GM21737 (cell line): ENCODE results near the gene CTNNA3.

Source experiments
- ATAC-seq: cut with Tn5 transposase; IDR thresholded peaks from one replicate; pipeline ENCODE4 v1.9.1; 2021; ENCODE audit warnings: mild to moderate bottlenecking, moderate library complexity; ENCODE audit not compliant: unreplicated experiment

The CTNNA3 gene

DNA sequence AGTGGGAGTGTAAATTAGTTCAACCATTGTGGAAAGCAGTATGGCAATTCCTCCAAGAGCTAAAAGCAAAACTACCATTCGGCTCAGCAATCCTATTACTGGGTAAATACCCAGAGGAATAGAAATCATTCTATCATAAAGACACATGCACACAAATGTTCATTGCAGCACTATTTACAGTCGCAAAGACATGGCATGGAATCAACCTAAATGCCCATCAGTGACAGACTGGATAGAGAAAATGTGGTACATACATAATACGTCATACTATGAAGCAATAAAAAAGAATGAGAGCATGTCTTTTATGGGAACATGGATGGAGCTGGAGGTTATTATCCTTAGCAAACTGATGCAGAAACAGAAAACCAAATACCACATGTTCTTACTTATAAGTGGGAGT, 1646.7 kb downstream of the CTNNA3 start:
- ATAC-seq, result no peak

DNA sequence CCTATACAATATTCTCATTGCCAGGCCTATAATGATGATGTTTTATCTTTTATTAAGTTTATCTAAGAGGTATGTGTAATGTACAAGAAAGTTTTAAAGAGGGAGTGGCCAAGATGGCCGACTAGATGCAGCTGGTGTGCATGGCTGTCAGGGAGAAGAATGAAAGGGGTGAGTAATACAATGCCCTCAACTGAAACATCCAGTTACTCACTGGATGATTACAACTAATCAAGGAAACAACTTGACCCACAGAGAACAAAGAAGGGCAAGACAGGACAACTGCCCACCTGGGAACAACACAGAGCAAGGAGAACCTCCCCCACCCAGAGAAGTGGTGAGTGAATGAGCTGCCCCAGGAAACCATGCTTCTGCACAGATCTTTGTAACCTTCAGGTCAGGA, 1650.1 kb downstream of the CTNNA3 start:
- no peak for ATAC-seq

DNA sequence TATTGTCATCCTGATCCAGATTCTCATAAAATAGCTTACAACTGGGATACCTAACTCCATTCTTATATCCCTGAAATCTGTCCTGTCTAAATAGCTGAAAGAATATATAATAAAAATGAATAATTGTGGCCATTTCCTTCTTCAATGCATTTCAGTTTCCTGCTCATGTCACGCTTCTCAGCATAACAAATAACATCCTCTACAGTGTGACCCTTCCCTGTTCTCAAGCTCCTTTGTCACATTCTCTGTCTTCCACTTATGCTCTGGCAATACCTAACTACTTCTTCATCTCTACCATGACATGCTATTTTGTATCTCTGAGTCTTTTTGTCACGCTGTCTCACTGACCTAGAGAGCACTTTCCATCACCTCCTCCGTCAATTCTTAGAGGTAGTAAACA, 1654.2 kb downstream of the CTNNA3 start:
- no peak for ATAC-seq

DNA sequence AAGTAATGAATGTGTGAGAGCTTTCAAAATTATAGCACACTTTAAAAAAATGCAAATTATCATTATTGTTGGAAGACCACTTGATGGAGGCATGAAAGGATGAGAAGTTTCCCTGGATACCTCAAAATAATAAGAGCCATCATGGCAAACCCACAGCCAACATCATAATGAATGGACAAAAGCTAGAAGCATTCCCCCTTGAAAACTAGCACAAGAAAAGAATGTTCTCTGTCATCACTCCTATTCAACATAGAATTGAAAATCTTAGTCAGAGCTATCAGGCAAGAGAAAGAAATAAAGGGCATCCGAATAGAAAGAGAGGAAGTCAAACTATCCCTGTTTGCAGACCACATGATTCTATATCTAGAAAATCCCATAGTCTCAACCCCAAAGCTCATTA, 1657.4 kb downstream of the CTNNA3 start:
- ATAC-seq, result no peak

DNA sequence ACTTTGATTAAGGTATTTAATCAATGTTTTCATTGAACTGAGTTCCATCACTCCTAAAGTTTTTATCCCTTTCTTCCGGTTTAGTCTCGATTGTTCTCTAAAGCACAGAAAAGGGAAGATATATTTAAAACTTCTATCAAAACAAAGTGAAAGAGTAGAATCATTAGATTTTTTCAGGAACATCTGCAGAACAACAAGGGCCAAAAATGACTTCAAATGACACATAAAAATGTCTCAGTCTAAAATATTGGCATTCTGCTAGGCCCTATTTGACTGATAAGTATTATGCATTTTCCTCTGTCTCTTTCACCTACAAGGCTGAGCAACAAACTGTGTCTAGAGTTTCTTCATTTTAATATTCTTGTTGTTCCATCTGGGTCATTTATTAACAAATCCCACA, 1669.7 kb downstream of the CTNNA3 start:
- ATAC-seq, result no peak

DNA sequence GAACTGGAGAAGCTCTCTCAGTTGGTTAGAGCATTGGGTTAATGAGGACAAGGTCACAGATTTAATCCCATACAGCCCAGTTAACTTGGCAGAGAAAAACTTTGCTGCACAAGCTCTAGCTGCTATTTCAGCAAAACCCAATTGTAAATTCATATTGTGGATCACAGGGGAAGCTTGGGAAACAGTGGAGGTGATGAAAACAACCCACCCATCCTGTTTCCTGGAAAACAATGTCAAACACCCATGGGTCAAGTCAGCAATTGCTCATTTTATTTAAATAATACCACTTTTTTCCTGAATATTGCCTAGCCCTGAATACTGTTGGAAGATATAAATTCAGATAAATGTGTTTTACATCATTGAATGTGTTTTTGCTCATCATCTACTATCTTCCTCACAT, 1670.8 kb downstream of the CTNNA3 start:
- ATAC-seq, result no peak

DNA sequence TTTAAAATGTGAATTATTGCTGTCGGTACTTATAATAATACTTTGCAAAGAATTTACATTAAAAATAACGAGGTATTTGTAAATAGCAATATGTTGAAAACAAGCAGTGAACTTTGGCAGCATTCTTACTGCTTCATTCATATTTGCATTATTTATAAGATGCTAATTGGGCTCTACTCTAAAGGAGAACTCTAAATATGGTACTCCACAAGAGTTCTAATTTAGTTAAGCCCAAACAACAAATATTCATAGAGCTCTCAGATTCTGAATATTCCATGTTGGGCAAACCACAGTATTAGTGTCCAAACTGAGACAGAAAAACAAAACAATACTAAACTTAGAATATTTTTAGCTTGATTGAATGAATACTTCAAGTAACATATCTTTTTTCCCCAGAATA, 1674.6 kb downstream of the CTNNA3 start:
- ATAC-seq, result no peak

DNA sequence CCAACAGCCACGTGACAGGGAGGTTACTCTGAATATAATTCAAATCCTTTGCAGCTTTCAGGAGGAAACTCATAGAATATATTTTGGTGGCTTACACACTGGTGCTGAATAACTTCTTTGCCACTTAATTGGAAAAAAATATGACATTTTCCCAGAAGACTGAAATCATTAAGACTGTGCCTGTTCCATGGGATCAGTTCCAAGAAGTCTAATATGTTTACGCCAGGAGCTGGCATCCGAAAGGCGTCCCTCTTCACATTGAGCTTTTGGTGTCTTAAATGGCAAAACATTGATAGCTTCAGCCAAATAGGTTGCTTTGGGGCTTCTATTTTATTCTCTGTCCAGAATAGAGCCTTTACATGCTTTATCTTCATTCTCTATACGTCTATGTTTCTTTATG, 1687.8 kb downstream of the CTNNA3 start:
- no peak for ATAC-seq

DNA sequence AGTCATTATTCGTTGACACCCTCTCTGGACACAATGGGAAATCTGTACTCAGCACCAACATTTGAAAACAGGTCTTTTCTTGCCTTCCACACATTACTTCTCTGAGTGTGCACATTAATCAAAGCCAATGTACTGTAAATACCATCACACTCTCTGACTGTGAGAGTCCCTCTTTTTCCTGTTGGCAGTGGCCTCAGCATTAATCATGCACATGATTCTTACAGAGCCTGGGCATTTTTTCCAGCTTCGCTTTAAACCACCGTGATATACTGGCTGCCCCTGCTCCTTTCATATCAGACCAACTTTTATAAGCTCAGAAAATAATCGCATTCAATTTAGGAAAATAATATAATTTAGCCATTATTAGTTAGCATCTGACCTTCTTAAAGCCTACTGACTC, 1689.6 kb downstream of the CTNNA3 start:
- no peak for ATAC-seq

DNA sequence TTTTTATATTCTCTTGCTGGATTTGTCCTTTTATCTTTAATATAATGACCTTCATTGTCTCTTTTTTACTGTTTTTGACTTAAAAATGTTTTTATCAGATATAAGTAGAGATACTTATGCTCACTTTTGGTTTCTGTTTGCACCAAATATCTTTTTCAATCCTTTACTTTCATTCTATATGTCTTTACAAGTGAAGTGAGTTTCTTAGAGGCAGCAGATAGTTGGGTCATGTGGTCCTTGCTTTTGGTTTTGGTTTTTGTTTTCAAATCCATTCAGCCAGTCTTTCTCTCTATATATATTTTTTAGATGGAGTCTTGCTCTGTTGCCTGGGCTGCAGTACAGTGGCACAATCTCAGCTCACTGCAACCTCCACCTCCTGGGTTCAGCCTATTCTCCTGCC, 1702.5 kb downstream of the CTNNA3 start:
- no peak for ATAC-seq

DNA sequence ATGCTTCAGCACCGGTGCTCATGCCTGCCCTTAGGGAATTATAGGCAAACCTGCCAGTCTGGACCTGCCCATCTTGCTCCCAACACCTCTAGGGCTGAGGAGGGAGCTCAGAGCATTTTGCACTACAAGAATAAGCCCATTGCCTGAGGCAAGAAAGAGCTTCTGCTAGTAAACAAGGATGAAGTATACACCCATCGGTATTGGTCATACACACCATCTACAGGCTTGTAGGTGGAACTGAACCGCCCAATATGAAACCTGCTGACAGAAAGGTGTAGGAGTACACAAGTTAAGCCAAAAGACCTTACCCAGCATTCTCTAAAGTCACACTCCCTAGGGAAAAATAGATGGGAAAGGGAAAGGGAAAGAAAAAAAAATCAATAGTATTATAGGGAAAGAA, 1727.1 kb downstream of the CTNNA3 start:
- no peak for ATAC-seq

DNA sequence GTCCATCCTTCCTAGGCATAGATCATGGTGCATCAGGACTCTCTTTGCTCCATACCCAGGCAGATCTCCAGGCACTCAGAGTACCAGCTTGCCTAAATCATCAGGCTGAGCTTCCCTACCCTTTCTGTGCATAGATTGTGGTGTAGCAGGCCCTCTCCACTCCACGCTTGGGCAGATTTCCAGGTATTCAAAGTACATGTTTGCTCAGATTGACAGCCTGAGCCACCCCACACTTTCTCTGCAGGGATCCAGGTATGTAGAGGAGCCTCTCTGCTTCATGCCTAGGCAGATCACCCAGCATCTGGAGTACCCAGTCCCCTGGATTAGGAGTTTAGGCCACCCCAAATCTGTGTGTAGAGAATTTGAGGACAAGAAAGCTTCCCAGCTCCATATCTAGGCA, 1727.6 kb downstream of the CTNNA3 start:
- no peak for ATAC-seq

DNA sequence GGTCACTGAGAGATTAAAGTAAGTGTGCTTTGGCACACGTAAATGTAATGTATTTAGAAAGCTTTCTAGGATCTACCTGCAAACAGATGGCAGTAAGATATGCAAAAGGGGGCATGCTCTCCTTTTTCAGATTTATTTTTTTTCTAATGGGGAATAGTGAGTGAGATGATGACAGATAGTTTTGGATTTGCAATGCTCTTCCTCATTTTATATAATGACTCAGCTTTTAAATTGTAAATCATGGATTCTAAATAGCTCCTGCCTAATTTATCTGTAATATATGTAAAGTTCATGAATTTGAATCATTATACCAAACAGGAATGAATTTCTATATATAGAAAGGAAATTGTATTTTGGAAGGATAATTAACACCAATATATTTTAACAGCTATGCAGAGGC, 1731.8 kb downstream of the CTNNA3 start:
- ATAC-seq, result no peak

DNA sequence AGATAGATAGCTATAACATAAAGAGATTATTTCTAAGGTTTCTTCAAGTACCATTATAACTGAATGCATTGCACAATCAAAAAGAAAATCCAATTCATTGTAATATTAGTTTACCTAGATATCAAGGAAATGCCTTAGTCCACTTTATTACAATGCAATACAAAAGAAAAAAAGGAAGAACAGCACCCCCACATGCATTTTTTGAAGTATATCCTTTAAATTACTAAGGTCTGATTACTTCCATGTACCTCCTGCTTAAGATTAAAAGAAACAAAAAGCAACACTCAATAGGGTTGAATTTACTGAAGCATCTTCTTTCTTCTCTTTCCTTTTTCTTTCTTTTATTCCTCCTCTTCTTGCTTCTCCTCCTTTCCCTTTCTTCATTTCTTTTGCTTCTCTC, 1743.9 kb downstream of the CTNNA3 start:
- no peak for ATAC-seq

DNA sequence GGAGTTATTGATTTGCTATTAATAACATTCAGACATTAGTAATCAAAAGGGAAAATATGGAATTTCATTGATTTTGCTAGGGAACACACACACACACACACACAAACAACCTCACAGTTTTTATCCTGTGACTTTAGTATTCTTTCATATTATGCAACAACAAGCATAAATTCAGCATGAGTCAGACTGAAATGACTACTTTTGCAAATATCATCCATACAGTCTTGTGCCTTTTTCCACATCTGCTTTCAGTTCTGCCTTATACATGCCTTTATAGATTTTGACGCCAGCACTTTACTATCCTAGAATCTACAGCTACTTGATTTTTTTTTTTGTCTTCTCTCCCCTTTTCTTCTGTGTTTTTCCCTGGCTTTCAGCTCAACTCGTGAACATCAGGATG, 1745.9 kb downstream of the CTNNA3 start:
- ATAC-seq, result no peak

DNA sequence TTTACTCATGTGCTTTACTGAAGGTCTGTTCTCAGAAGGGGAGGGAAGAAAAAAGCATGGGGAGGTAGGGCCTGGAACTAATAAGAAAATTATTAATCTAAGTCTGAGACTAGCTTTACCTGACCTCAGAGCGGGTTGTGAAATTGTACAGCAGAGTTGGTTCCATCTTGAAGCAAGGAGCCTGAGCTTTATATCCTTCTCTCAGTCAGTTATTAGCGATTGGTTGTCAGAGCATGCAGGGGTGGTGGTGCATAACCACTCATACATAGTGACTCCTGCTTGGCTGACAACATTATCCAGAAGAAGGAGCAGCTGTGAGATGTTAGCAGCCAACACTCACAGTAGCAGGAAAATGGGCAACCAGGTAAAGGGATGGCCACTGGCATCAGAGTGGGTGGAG, 1746.5 kb downstream of the CTNNA3 start:
- no peak for ATAC-seq

DNA sequence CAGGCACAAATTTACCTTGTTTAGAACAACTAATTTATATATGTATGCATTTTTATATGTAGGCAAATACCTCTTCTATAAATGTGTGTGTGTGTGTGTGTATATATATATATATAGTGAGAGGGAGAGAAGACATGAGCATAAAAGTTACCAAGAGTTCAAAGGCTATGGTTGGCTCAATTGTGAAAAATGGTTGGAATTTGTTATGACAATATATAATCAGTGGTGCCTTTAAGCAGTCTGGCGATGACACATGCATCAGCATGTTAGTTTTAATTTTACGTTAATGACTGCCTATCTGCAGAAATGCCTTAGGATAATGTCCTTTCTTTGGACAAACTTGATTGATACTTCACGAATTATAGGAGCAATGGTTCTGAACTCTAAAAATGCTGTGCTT, 1750.9 kb downstream of the CTNNA3 start:
- no peak for ATAC-seq

DNA sequence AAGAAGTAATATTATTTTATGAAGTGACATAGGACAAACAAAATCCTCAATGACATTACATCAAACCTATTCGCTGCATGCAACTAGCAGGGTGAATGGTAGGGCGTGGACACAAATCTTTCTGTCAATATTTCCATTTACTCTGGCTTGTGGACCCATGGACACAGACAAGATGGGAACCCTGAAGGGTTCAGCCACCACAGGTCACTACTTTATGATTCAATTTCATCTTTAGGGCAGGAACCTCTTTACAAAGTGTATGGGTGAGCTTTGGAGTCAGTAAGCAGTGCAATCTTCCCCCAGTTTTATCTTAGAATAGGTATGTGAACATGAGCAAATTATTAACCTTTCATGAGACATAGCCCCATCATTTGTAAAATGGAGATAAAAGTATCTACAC, 1752.5 kb downstream of the CTNNA3 start:
- no peak for ATAC-seq

DNA sequence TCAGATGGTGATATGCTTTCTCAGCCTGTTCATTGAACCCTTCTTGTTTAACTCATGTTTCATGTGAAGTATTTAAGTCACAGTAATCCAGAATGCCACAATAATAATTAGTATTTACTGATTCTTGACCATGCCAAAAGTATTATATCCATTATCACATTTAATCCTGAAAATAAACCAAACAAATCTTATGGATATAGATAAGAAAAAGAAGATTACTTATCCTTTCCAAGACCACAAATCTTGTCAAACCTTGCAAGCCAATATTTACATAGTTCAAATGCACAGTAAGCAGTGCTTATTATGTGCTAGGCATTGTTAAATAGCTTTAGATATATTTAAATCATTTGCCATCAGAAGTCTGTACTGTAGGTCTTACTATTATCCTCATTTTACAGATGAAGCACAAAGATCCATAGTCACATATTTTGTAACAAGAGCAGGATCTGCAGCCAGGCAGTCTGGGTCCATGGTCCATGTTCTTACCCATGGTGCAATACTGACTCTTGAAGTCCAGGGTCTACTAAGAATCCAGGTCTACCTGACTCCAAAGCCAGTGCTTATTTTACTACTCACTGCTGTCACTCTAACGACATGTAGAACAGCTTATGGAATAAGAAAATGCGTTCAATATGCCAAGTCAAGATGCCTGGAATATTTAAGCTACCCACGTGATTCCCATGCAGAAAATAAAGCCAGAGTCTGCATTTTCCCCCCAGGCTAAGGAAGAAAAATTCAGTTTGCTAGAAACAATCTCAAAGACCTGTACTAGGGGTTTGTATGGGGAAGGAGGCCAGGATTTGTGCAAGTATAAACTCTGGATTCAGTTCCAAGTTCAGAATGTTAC, 1755.0 kb downstream of the CTNNA3 start:
- no peak for ATAC-seq

DNA sequence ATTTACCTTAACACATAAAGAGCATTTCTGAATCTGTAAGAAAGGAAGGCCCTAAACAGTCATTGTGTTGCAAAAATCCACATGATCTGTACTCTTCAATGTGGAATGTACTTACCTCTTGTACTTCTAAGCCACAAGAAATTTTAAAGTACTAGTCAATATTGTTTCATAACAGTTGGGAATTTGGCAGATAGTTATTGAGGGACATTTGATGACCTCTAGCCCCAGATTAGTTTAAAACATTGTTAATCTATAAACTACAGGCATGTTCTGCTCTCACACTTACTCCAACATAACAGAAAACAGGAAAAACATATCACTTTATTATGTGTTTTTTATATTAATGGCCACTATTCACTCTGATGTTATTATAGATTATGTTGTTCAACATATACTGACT, 1755.9 kb downstream of the CTNNA3 start:
- no peak for ATAC-seq

DNA sequence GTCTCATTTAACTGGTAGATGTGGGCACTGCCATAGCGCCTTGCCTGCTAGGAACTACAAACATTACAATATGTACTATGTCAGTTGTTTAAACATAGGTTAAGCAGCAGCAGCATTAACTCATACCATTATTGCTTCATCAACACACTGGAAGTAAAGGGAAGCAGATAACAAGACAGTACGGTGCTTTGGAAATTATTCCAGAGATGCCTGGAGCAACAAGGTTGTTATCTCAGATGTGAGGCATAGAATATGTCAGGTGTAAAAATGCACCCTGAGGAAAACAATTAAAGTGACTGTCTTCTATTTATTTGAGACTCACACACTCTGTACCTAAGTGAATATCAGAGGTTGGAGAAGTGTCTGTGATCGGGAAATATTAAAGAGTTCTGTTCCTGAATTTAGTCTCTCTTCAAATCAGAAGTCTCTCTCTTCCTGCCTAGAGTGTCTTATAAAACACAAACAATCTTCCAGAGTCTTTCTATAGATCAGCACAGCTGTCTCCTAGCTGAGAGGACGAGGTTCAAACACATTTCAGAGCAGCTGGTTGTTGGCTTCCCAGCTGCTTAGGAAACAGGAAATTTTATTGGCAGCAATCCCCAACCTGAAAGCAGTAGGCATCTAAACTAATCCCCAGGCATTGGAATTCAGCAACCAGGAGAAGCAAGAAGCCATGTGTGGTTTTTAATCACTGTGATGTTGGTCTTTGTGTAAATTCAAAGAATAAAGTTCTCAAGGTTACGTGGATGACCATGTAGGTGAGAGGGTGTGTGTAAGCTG, 1764.5 kb downstream of the CTNNA3 start:
- no peak for ATAC-seq

DNA sequence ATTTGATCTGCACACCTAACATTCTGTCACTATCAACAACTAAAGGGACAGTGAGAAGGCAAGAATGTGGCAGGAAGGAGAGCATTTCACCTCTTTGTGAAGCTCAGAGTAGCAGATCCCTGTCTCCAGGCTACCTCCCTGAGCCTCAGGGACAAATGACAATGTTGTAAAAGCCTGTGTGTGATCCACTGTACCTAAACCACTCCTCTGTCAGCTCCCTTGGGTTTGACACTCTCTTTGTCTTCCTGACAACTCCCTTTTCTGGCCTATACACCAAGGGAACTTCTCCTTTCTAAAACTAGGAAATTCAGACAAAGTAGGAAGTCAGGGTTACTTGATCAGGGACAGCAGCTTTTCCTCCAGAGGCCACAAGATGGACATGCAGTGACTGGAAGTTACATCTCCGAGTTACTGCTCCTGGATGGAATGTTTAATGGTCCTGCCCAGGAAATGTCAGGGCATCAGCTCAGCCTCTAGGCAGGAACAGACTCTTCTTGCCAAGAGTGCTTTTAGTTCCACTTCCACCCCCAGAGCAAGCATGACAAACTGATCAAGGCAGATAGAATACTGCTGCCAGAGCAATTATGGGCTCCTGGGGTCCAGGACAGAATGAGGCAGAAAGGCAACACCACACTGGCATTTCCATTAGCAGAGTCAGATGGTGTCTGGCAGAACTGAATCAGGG, 1784.7 kb downstream of the CTNNA3 start:
- no peak for ATAC-seq
